ENCODE measurements around the gene OR7C1. TPM values are rescaled to one million over a fixed set of nuclear protein-coding genes. Genes with fewer than 3 reads are reported as not detected.

Gene OR7C1
- total RNA-seq, 4 donors from 2014 or later, result not detected

GRCh38 chr19:14843169-14843568 is 8.2 kb upstream of the OR7C1 start:
- H3K36me3 ChIP-seq, result no peaks in the 10 kb centered on the region
- H3K27ac ChIP-seq, result no peak overlapping the region
- H3K27me3 ChIP-seq, result no peaks in the 10 kb centered on the region
- DNase-seq, result no peak
- H3K4me1 ChIP-seq, result no peaks in the 10 kb centered on the region
- TF ChIP-seq POLR2A (IDR thresholded peaks at IDR 0.05), result no peak
- TF ChIP-seq, protein P1, sequence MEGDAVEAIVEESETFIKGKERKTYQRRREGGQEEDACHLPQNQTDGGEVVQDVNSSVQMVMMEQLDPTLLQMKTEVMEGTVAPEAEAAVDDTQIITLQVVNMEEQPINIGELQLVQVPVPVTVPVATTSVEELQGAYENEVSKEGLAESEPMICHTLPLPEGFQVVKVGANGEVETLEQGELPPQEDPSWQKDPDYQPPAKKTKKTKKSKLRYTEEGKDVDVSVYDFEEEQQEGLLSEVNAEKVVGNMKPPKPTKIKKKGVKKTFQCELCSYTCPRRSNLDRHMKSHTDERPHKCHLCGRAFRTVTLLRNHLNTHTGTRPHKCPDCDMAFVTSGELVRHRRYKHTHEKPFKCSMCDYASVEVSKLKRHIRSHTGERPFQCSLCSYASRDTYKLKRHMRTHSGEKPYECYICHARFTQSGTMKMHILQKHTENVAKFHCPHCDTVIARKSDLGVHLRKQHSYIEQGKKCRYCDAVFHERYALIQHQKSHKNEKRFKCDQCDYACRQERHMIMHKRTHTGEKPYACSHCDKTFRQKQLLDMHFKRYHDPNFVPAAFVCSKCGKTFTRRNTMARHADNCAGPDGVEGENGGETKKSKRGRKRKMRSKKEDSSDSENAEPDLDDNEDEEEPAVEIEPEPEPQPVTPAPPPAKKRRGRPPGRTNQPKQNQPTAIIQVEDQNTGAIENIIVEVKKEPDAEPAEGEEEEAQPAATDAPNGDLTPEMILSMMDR (IDR thresholded peaks at IDR 0.05), result no peak
- intact Hi-C loops (cut with DNase I; ENCODE audit: low total_unique reads), result no loop called here
- H3K4me3 ChIP-seq, result no peak overlapping the region
- H3K9me3 ChIP-seq, result no peaks in the 10 kb centered on the region

DNA sequence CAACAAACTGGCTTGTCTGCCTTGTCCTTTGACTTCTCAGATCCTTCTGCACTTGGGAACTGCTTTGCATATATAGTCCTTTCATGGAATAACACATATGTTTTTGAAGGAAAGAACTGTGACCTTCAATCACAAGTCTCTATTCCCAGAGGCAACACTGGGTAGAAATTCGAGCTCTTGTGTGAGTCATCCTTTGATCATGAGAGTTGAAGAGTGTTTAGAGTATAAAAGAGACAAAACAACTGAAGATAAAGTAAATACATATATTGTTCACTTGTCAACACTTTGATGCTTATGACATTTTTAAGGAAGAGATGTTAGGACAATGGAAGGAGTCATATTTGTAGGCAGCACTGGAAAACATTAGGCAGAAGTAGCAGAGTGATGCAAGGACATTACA is 5.2 kb upstream of the OR7C1 start:
- Histone ChIP-seq H3K36me3 (no peaks in the 10 kb centered on the region), H3K4me1 (no peaks in the 10 kb centered on the region), H3K9me3 (no peaks in the 10 kb centered on the region), H3K4me3 (no peak overlapping the region), H3K27me3 (no peaks in the 10 kb centered on the region), H3K27ac (no peak overlapping the region)
- intact Hi-C loops (cut with DNase I; ENCODE audit: low total_unique reads), result no loop called here
- DNase-seq, result no peak
- TF ChIP-seq, protein P1 (IDR thresholded peaks at IDR 0.05), result no peak
- TF ChIP-seq POLR2A (IDR thresholded peaks at IDR 0.05), result no peak

DNA sequence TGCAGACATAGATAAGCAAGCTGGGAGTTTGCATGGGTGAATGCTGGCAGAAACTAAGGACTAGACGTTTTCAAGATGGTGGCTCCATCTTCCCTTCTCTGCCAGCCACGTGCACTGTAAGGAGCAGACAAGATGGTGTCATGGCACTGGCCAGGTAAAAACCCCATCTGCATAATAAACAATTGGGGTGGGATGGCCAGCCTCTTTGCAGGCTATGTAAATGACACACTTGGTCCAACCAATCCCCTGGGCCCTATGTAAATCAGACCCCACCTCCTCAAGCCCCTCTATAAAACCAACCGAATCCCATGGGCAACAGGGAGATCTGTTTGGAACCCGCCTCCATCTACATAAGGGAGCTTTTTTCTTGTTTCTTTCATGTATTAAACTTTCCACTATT is 2.4 kb upstream of the OR7C1 start:
- DNase-seq, result no peak
- no peak overlapping the region for H3K4me3 ChIP-seq
- TF ChIP-seq, protein P1 (IDR thresholded peaks at IDR 0.05), result no peak
- TF ChIP-seq POLR2A (IDR thresholded peaks at IDR 0.05), result no peak
- no peak overlapping the region for H3K27ac ChIP-seq
- H3K36me3 ChIP-seq, result no peaks in the 10 kb centered on the region
- H3K27me3 ChIP-seq, result no peaks in the 10 kb centered on the region
- H3K4me1 ChIP-seq, result no peaks in the 10 kb centered on the region
- intact Hi-C loops (cut with DNase I; ENCODE audit: low total_unique reads), result no loop called here
- no peaks in the 10 kb centered on the region for H3K9me3 ChIP-seq

- DNase-seq, result no peak
- TF ChIP-seq POLR2A (IDR thresholded peaks at IDR 0.05), result no peak
- TF ChIP-seq, protein P1 (IDR thresholded peaks at IDR 0.05), result no peak
- Histone ChIP-seq H3K4me3 (no peak overlapping the region), H3K27me3 (no peaks in the 10 kb centered on the region), H3K27ac (no peak overlapping the region), H3K4me1 (no peaks in the 10 kb centered on the region), H3K9me3 (no peaks in the 10 kb centered on the region), H3K36me3 (no peaks in the 10 kb centered on the region)
- intact Hi-C loops (cut with DNase I; ENCODE audit: low total_unique reads), result no loop called here
Observed at GRCh38 chr19:14830702-14831101, 4.3 kb downstream of the OR7C1 start.

GRCh38 chr19:14826006-14826405 is 9.0 kb downstream of the OR7C1 start:
- Histone ChIP-seq H3K27ac (no peak overlapping the region), H3K27me3 (peaks cover 0 to 3% of the 10 kb centered on the region in 2 donors), H3K4me3 (no peak overlapping the region), H3K9me3 (no peaks in the 10 kb centered on the region), H3K36me3 (no peaks in the 10 kb centered on the region), H3K4me1 (no peaks in the 10 kb centered on the region)
- TF ChIP-seq, protein P1 (IDR thresholded peaks at IDR 0.05), result no peak
- no peak for DNase-seq
- intact Hi-C loops (cut with DNase I; ENCODE audit: low total_unique reads), result no loop called here
